ENCODE measurements around the gene ANKS4B. TPM values are rescaled to one million over a fixed set of nuclear protein-coding genes. Genes with fewer than 3 reads are reported as not detected.

The ANKS4B gene
- total and polyA plus RNA-seq, 2 experiments from 2014 or later: 0.07 TPM; not detected in 1

- no peaks in the 10 kb centered on the region; the same call in 1 of the 2 replicates for H3K9me2 ChIP-seq (ENCODE audit: insufficient read depth)
- peaks cover 31% of the 10 kb centered on the region for H3K36me3 ChIP-seq (ENCODE audit: insufficient read depth)
- no peaks in the 10 kb centered on the region for H3F3A ChIP-seq (replicated peaks; ENCODE audit: low read depth)
- H3K4me2 ChIP-seq: no peak overlapping the region
- no peaks in the 10 kb centered on the region for H3K4me1 Mint-ChIP-seq
- H3K27ac ChIP-seq (ENCODE audit: low read depth): no peak overlapping the region
- no peaks in the 10 kb centered on the region for H3K27me3 ChIP-seq (ENCODE audit: insufficient read depth)
- H4K20me1 ChIP-seq (replicated peaks; ENCODE audit: insufficient read depth): no peaks in the 10 kb centered on the region
- H3K27ac Mint-ChIP-seq: no peak overlapping the region
- H2AFZ ChIP-seq: no peak overlapping the region
- peaks cover 57% of the 10 kb centered on the region for H3K36me3 Mint-ChIP-seq (ENCODE audit: low read depth)
- H3K4me3 Mint-ChIP-seq: no peak overlapping the region
- no peaks in the 10 kb centered on the region for H3K4me1 ChIP-seq (ENCODE audit: insufficient read depth)
- H3K79me2 ChIP-seq (replicated peaks; ENCODE audit: insufficient read depth): no peaks in the 10 kb centered on the region
- H3K4me3 ChIP-seq: no peak overlapping the region
- H3K9me3 Mint-ChIP-seq: peaks cover 35% of the 10 kb centered on the region
- H3K27me3 Mint-ChIP-seq (ENCODE audit: insufficient read depth, low read depth, poor library complexity): no peaks in the 10 kb centered on the region
- no peak for ATAC-seq
- no peak for DNase-seq (ENCODE audit: low spot score)
- TF ChIP-seq ETS1 (IDR thresholded peaks at IDR 0.05) (no peak), NANOG (IDR thresholded peaks at IDR 0.05; ENCODE audit: borderline replicate concordance) (no peak), EZH2phosphoT487 (IDR thresholded peaks at IDR 0.05; ENCODE audit: unreplicated experiment) (no peak), CREB1 (CRISPR knock-in tag; IDR thresholded peaks at IDR 0.05; ENCODE audit: low read depth) (no peak), ZNF114 (CRISPR knock-in tag; IDR thresholded peaks at IDR 0.05) (no peak), ZNF462 (CRISPR knock-in tag; IDR thresholded peaks at IDR 0.05) (no peak), EZH2 (IDR thresholded peaks at IDR 0.05; ENCODE audit: low read depth, unreplicated experiment) (no peak), JUNB (IDR thresholded peaks at IDR 0.05; ENCODE audit: unreplicated experiment) (no peak), STAT1 (IDR thresholded peaks at IDR 0.05; ENCODE audit: unreplicated experiment) (no peak)
- TF ChIP-seq, protein P1, sequence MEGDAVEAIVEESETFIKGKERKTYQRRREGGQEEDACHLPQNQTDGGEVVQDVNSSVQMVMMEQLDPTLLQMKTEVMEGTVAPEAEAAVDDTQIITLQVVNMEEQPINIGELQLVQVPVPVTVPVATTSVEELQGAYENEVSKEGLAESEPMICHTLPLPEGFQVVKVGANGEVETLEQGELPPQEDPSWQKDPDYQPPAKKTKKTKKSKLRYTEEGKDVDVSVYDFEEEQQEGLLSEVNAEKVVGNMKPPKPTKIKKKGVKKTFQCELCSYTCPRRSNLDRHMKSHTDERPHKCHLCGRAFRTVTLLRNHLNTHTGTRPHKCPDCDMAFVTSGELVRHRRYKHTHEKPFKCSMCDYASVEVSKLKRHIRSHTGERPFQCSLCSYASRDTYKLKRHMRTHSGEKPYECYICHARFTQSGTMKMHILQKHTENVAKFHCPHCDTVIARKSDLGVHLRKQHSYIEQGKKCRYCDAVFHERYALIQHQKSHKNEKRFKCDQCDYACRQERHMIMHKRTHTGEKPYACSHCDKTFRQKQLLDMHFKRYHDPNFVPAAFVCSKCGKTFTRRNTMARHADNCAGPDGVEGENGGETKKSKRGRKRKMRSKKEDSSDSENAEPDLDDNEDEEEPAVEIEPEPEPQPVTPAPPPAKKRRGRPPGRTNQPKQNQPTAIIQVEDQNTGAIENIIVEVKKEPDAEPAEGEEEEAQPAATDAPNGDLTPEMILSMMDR (conservative IDR thresholded peaks at IDR 0.05; ENCODE audit: low read depth in 2 of 2): no peak
Observed at GRCh38 chr16:21183995-21184394, 49.5 kb upstream of the ANKS4B start.

All from GM23338 (cell line).